ENCODE measurements around the gene BCR. TPM values are rescaled to one million over a fixed set of nuclear protein-coding genes. Genes with fewer than 3 reads are reported as not detected.

BCR gene
- total and polyA plus RNA-seq, 2 of the 13 experiments (the other 11 are each of a cell fraction or from before 2014, with no cell fraction given) = 19.9 to 33.6 TPM

DNA sequence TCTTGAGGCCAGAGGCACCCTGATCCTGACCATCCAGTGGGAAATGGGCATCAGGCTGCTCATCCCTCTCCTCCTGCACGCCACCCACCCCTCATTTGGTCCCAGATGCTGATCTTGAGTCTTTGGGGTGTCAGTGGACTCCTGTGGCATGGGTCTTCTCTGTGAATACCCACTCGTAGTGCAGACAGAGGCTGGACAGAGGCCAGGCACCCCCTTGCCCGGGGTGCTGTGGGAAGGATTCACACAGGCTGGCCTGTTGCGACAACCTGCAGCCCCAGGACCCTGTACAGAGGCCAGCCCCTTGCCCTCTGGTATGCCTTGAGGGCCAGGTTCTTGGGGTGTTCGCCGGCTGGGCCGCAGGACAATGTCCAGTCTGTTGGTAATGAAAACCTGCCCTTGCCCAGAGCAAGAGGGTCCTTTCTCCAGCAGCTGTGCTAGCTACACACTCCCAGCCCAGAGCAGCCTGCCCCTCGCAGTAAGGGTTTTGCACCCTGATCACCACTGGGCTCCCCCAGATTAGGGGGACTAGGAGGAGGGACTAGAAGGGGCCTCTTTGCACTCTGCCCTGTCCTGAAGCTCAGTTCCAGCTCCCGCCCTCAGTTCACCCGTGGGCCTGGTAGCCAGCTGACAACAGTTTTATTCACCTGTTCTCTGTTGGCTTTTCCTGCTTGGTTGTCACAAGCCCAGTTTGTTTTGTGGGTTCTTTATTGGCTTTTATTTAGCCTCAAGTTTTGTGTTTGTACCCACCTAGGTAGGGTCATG is 76.0 kb downstream of the BCR start:
- Histone ChIP-seq H3K79me2 (ENCODE audit: insufficient read depth, low read length) (peaks cover 15% of the 10 kb centered on the region), H3K4me2 (ENCODE audit: low read depth, low read length) (no peak overlapping the region), H3K4me1 (ENCODE audit: insufficient read depth, low read length) (peaks cover 23% of the 10 kb centered on the region), H3K36me3 (replicated peaks in 1 of 2; ENCODE audit: control insufficient read depth in 1 of 2, insufficient read depth in 2 of 2, low read length in 2 of 2) (peaks cover 26 to 79% of the 10 kb centered on the region in 2 experiments), H3K27me3 (ENCODE audit: control insufficient read depth in 1 of 2, insufficient read depth in 2 of 2, low read length in 2 of 2) (no peaks in the 10 kb centered on the region), H2AFZ (ENCODE audit: low read length) (no peak overlapping the region), H3K4me3 (replicated peaks in 1 of 3; ENCODE audit: insufficient read depth in 1 of 3, low read depth in 2 of 3, low read length in 3 of 3) (no peak overlapping the region), H3K27ac (ENCODE audit: extremely low read length, insufficient read depth, low read length) (no peak overlapping the region), H4K20me1 (ENCODE audit: insufficient read depth, low read length) (peaks cover 2% of the 10 kb centered on the region; the same call in 1 of the 2 replicates), H3K9ac (ENCODE audit: insufficient read depth, low read depth, low read length) (0 out of 2 replicates have a peak overlapping the region, but pooled peaks have one; percentile 0), H3K9me3 (ENCODE audit: low read length) (no peaks in the 10 kb centered on the region)
- ATAC-seq (no peak), FAIRE-seq (no peak), DNase-seq (ENCODE audit: low spot score) (no peak)
- intact Hi-C loops (cut with micrococcal nuclease; ENCODE audit: unreplicated experiment) (no loop called here), in situ Hi-C loops (cut with HindIII; ENCODE audit: extremely low pct_ligation_motif_present, low pct_unique_long_range_greater_than_20kb) (no loop called here)
- CTCF ChIA-PET (ENCODE audit: low intra/inter-chr PET ratio, low total read pairs) = no interaction called here
- TF ChIP-seq ZNF501 (CRISPR knock-in tag; IDR thresholded peaks at IDR 0.05) (no peak), ADNP (CRISPR knock-in tag; IDR thresholded peaks at IDR 0.05) (no peak), ZNF775 (CRISPR knock-in tag; IDR thresholded peaks at IDR 0.05; ENCODE audit: borderline replicate concordance) (no peak), ZNF703 (CRISPR knock-in tag; IDR thresholded peaks at IDR 0.05; ENCODE audit: borderline replicate concordance) (no peak), ZSCAN30 (CRISPR knock-in tag; IDR thresholded peaks at IDR 0.05) (no peak), FIP1L1 (IDR thresholded peaks at IDR 0.05; ENCODE audit: borderline replicate concordance, insufficient read depth, low read depth, low read length) (no peak), SALL1 (CRISPR knock-in tag; IDR thresholded peaks at IDR 0.05) (no peak), ZNF350 (CRISPR knock-in tag; IDR thresholded peaks at IDR 0.05; ENCODE audit: borderline replicate concordance, low read depth) (no peak)
- TF ChIP-seq, protein P1, sequence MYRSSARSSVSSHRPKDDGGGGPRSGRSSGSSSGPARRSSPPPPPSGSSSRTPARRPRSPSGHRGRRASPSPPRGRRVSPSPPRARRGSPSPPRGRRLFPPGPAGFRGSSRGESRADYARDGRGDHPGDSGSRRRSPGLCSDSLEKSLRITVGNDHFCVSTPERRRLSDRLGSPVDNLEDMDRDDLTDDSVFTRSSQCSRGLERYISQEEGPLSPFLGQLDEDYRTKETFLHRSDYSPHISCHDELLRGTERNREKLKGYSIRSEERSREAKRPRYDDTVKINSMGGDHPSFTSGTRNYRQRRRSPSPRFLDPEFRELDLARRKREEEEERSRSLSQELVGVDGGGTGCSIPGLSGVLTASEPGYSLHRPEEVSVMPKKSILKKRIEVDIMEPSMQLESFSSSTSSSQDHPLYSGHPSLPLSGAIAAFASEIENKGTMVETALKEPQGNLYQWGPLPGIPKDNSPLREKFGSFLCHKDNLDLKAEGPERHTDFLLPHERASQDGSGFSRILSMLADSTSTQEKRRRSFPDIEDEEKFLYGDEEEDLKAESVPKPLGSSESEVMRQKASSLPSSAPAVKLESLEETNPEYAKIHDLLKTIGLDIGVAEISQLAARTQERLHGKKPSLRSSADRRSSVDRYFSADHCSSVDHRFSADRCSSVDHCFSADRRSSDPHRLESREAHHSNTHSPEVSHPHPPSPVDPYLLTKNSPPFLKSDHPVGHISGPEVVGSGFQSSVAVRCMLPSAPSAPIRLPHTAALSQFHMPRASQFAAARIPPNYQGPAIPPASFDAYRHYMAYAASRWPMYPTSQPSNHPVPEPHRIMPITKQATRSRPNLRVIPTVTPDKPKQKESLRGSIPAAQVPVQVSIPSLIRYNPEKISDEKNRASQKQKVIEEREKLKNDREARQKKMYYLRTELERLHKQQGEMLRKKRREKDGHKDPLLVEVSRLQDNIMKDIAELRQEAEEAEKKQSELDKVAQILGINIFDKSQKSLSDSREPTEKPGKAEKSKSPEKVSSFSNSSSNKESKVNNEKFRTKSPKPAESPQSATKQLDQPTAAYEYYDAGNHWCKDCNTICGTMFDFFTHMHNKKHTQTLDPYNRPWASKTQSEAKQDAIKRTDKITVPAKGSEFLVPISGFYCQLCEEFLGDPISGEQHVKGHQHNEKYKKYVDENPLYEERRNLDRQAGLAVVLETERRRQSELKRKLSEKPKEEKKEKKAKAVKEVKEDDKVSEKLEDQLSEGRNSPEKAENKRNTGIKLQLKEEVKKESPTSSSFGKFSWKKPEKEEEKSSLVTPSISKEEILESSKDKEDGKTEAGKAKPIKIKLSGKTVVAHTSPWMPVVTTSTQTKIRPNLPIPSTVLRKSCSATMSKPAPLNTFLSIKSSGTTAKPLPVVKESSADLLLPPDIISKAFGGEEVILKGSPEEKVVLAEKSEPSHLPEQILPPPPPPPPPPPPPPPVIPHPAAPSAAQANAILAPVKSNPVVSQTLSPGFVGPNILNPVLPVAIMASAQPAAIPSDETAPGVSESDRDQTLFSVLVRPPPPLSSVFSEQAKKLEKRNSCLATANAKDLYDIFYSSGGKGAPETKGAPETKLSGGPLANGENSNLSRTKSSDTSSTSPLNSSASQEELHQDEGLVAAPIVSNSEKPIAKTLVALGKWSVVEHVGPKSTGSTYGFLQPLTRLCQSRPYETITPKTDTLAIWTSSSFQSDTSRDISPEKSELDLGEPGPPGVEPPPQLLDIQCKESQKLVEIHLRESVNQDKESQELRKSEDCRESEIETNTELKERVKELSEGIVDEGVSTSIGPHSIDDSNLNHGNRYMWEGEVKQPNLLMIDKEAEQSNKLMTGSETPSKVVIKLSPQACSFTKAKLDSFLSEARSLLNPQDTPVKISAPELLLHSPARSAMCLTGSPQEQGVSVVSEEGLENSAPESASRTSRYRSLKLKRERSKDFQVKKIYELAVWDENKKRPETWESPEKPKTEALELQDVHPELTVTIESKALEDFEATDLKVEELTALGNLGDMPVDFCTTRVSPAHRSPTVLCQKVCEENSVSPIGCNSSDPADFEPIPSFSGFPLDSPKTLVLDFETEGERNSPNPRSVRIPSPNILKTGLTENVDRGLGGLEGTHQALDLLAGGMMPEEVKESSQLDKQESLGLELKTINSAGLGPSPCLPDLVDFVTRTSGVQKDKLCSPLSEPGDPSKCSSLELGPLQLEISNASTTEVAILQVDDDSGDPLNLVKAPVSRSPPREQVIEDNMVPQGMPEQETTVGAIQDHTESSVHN (CRISPR knock-in tag; IDR thresholded peaks at IDR 0.05) = no peak
- TF ChIP-seq, protein P2, sequence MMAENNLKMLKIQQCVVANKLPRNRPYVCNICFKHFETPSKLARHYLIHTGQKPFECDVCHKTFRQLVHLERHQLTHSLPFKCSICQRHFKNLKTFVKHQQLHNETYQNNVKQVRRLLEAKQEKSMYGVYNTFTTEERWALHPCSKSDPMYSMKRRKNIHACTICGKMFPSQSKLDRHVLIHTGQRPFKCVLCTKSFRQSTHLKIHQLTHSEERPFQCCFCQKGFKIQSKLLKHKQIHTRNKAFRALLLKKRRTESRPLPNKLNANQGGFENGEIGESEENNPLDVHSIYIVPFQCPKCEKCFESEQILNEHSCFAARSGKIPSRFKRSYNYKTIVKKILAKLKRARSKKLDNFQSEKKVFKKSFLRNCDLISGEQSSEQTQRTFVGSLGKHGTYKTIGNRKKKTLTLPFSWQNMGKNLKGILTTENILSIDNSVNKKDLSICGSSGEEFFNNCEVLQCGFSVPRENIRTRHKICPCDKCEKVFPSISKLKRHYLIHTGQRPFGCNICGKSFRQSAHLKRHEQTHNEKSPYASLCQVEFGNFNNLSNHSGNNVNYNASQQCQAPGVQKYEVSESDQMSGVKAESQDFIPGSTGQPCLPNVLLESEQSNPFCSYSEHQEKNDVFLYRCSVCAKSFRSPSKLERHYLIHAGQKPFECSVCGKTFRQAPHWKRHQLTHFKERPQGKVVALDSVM (CRISPR knock-in tag; IDR thresholded peaks at IDR 0.05) = no peak
- 73% methylated on average over 4 of the region's 10 CpGs for WGBS (ENCODE audit: low lambda C conversion rate)
- no TSS peak for BruUV-seq (replicated peaks)
- POLR2A ChIA-PET = no interaction called here
